Colonic mucosa (tissue), 4 donors: ENCODE data around the gene PKD2L1. TPM values are rescaled to one million over a fixed set of nuclear protein-coding genes. Genes with fewer than 3 reads are reported as not detected.
A peak's percentile ranks its signal among the peaks of the same experiment; 100 is the strongest.

Experiments
- DNase-seq: peaks from one replicate; pipeline ENCODE4 v3.0.0-alpha.2; 2020
- H3K27ac ChIP-seq: fragments of 200-600 bp; one replicate; pipeline ENCODE4 v1.8.0; 2021
- H3K27me3 ChIP-seq: fragments of 200-600 bp; one replicate; pipeline ENCODE4 v1.8.0; 2021
- H3K36me3 ChIP-seq: fragments of 200-600 bp; one replicate; pipeline ENCODE4 v1.8.0; 2021
- H3K4me1 ChIP-seq: fragments of 200-600 bp; one replicate; pipeline ENCODE4 v1.8.0; 2021; ENCODE audit warnings: mild to moderate bottlenecking
- H3K4me3 ChIP-seq: fragments of 200-600 bp; one replicate; pipeline ENCODE4 v1.8.0; 2021
- H3K9ac ChIP-seq, 2 donors: one replicate each; pipeline ENCODE4 v1.7.0; 2013; ENCODE audit warnings: control low read depth in 2 of 2, low read depth in 2 of 2, low read length in 2 of 2
- H3K9me3 ChIP-seq: fragments of 200-600 bp; one replicate; pipeline ENCODE4 v1.8.0; 2021
- CTCF ChIP-seq: fragments of 200-600 bp; IDR thresholded peaks from one replicate; pipeline ENCODE4 v1.8.0; 2022; ENCODE audit warnings: antibody characterized with exemption, mild to moderate bottlenecking
- intact Hi-C: fragments of 100-400 bp; cut with DNase I; formaldehyde crosslinking; loops from one replicate; pipeline ENCODE4 v1.14.1; 2022
- total RNA-seq, 2 donors: library from RNA; stranded (reverse); fragmentation: NEBNext Ultra II Directional in 1 of 2; extraction: Animal tissue kit (Norgen Biotek cat#: 25700) in 1 of 2; gene quantifications; one replicate each; pipeline ENCODE4 v1.2.1, GENCODE V29; 2021
- donor health status: healthy.
- donor health status: DM: no; HTN: no; CAD: no.
- donor health status: DM: no; HTN: no; CAD: no.

The PKD2L1 gene
- total RNA-seq, 2 donors from 2014 or later: 0.50 to 0.52 TPM

- Histone ChIP-seq H3K27ac (no peak overlapping the region), H3K9me3 (no peaks in the 10 kb centered on the region), H3K9ac (no peak overlapping the region), H3K4me1 (no peaks in the 10 kb centered on the region), H3K36me3 (peaks cover 10% of the 10 kb centered on the region), H3K4me3 (no peak overlapping the region), H3K27me3 (no peaks in the 10 kb centered on the region)
- intact Hi-C loops: no loop called here
- no peak for DNase-seq
- TF ChIP-seq CTCF: no peak
Observed at GRCh38 chr10:100349672-100350071, 19.6 kb upstream of the PKD2L1 start.

- DNase-seq: no peak
- no peak overlapping the region for H3K9ac ChIP-seq
- no peaks in the 10 kb centered on the region for H3K9me3 ChIP-seq
- no peaks in the 10 kb centered on the region for H3K4me1 ChIP-seq
- H3K27me3 ChIP-seq: no peaks in the 10 kb centered on the region
- H3K36me3 ChIP-seq: peaks cover 4% of the 10 kb centered on the region
- intact Hi-C loops: no loop called here
- H3K27ac ChIP-seq: no peak overlapping the region
- no peak for TF ChIP-seq CTCF
- H3K4me3 ChIP-seq: peak overlapping the region; percentile 80
Observed at GRCh38 chr10:100349087-100349486, 19.1 kb upstream of the PKD2L1 start.

GRCh38 chr10:100348389-100348927, 18.4 kb upstream of the PKD2L1 start:
- Histone ChIP-seq H3K4me1 (no peaks in the 10 kb centered on the region), H3K27me3 (no peaks in the 10 kb centered on the region), H3K4me3 (peak overlapping the region; percentile 80), H3K9ac (no peak overlapping the region), H3K27ac (no peak overlapping the region), H3K9me3 (no peaks in the 10 kb centered on the region), H3K36me3 (no peaks in the 10 kb centered on the region)
- no peak for DNase-seq
- intact Hi-C loops: no loop called here
- no peak for TF ChIP-seq CTCF

GRCh38 chr10:100347568-100348195, 17.7 kb upstream of the PKD2L1 start:
- intact Hi-C loops: no loop called here
- no peak for TF ChIP-seq CTCF
- H3K27ac ChIP-seq: peak overlapping the region; percentile 30
- no peaks in the 10 kb centered on the region for H3K4me1 ChIP-seq
- peak overlapping the region; percentile 80 for H3K4me3 ChIP-seq
- H3K36me3 ChIP-seq: no peaks in the 10 kb centered on the region
- DNase-seq: peak; percentile 28
- H3K9ac ChIP-seq: peak overlapping the region; percentile 69 to 81
- no peaks in the 10 kb centered on the region for H3K9me3 ChIP-seq
- no peaks in the 10 kb centered on the region for H3K27me3 ChIP-seq

- no peaks in the 10 kb centered on the region for H3K4me1 ChIP-seq
- TF ChIP-seq CTCF: no peak
- intact Hi-C loops: no loop called here
Observed at GRCh38 chr10:100346765-100347567, 16.9 kb upstream of the PKD2L1 start, which contains the start of gene SCD. SCD (plus strand) TSS chr10:100347233; CDS start chr10:100347505, 272 bp downstream.

More at GRCh38 chr10:100346765-100347567, 16.9 kb upstream of the PKD2L1 start, which contains the start of gene SCD:
- Histone ChIP-seq H3K36me3 (no peaks in the 10 kb centered on the region), H3K9me3 (no peaks in the 10 kb centered on the region), H3K4me3 (peak within 1 kb of the TSS; percentile 80), H3K27me3 (no peaks in the 10 kb centered on the region), H3K27ac (peak within 1 kb of the TSS; percentile 59), H3K9ac (peak within 1 kb of the TSS; percentile 69 to 81)
- peak; percentile 88 for DNase-seq
